Psoas muscle (tissue), 8 donors: Measurements from ENCODE around the gene TOMM40L. TPM values are rescaled to one million over a fixed set of nuclear protein-coding genes. Genes with fewer than 3 reads are reported as not detected.
"Not testable (repeated sequence)": the region's sequence is repeated elsewhere in the genome, so short reads cannot be mapped to it uniquely, and the experiment has no call there.

Source experiments
- ATAC-seq, 4 donors: fragments of 200-7000 bp; cut with Tn5 transposase; one replicate each; pipeline ENCODE4 v1.9.1; 2020; ENCODE audit warnings: moderate library complexity in 3 of 4, mild to moderate bottlenecking in 2 of 4
- DNase-seq, 2 donors: peaks; one replicate each; pipeline ENCODE4 v3.0.0-alpha.2; 2020
- H3K27ac ChIP-seq: fragments of 200-600 bp; one replicate; pipeline ENCODE4 v1.8.0; 2022
- H3K27me3 ChIP-seq, 3 donors: fragments of 200-600 bp in 1 of 3; one replicate each; pipeline versions ENCODE4 v1.6.1 to v1.8.0; 2013 to 2022; ENCODE audit warnings: low read length in 2 of 3, mild to moderate bottlenecking in 2 of 3, moderate library complexity in 1 of 3; ENCODE audit not compliant: insufficient read depth in 3 of 3
- H3K36me3 ChIP-seq, 2 donors: fragments of 200-600 bp in 1 of 2; one replicate each; pipeline versions ENCODE4 v1.6.1 to v1.8.0; 2013 to 2022; ENCODE audit warnings: low read depth in 1 of 2, mild to moderate bottlenecking in 1 of 2, moderate library complexity in 1 of 2; ENCODE audit not compliant: insufficient read depth in 1 of 2
- H3K4me1 ChIP-seq: fragments of 200-600 bp; one replicate; pipeline ENCODE4 v1.8.0; 2022
- H3K4me3 ChIP-seq: fragments of 200-600 bp; one replicate; pipeline ENCODE4 v1.8.0; 2022; ENCODE audit warnings: mild to moderate bottlenecking
- H3K9me3 ChIP-seq: fragments of 200-600 bp; one replicate; pipeline ENCODE4 v1.8.0; 2022
- CTCF ChIP-seq: fragments of 200-600 bp; IDR thresholded peaks from one replicate; pipeline ENCODE4 v1.8.0; 2022; ENCODE audit warnings: antibody characterized with exemption
- WGBS, 3 donors: extraction: QIAGEN DNeasy Blood & Tissue Kit; methylation state at CpG; one replicate each; pipeline versions ENCODE4 v1.1.6 to v1.1.7; 2013; 5-methylcytosine and 5-hydroxymethylcytosine counted together
- intact Hi-C, 2 donors: fragments of 100-400 bp; cut with DNase I; formaldehyde crosslinking; loops; one replicate each; pipeline versions ENCODE4 v1.11.0 to v1.14.2; 2022
- polyA plus RNA-seq, 3 donors: library from polyadenylated mRNA; stranded (reverse); fragments of 200-250 nt; gene quantifications; one replicate each; pipeline ENCODE4 v1.2.3, GENCODE V29; 2013
- total RNA-seq, 4 donors: library from RNA; stranded (reverse); fragmentation: NEBNext Ultra II Directional in 2 of 4; extraction: Animal tissue kit (Norgen Biotek cat#: 25700) in 2 of 4; gene quantifications; one replicate each; pipeline versions ENCODE4 v1.2.1 to v1.2.4, GENCODE V29; 2021 to 2023
- donor health status: healthy with polysubstance abuse.
- donor health status: DM: no; HTN: no; CAD: no; lungs with moderate emphysema.
- donor health status: Bipolar disorder and iron deficiency.
- donor health status: healthy.
- donor health status: DM: yes; HTN: yes; CAD: no.
- donor health status: DM: no; HTN: no; CAD: no.
- donor health status: DM: no; HTN: no; CAD: no.
- donor health status: DM: yes; HTN: yes; CAD: no.

TOMM40L gene
- total and polyA plus RNA-seq, 7 donors = 10.0 to 39.2 (median 27.9) TPM

GRCh38 chr1:161242313-161242712 lies 16.5 kb downstream of the TOMM40L start:
- H3K4me3 ChIP-seq = no peak overlapping the region
- 82 to 86% (median 83%) methylated on average over 2 of the region's 2 CpGs for WGBS, 3 donors
- DNase-seq = no peak
- H3K36me3 ChIP-seq = no peaks in the 10 kb centered on the region
- no peak for TF ChIP-seq CTCF
- intact Hi-C loops = no loop called here
- ATAC-seq = no peak
- H3K27ac ChIP-seq = no peak overlapping the region
- no peaks in the 10 kb centered on the region for H3K9me3 ChIP-seq
- no peaks in the 10 kb centered on the region for H3K4me1 ChIP-seq
- H3K27me3 ChIP-seq = peaks cover 0 to 3% (median 0%) of the 10 kb centered on the region in 3 donors

GRCh38 chr1:161244888-161245287 lies 19.0 kb downstream of the TOMM40L start:
- H3K36me3 ChIP-seq = no peaks in the 10 kb centered on the region
- WGBS, 3 donors = 85 to 91% (median 87%) methylated on average over 4 of the region's 4 CpGs
- H3K9me3 ChIP-seq = no peaks in the 10 kb centered on the region
- no peaks in the 10 kb centered on the region for H3K4me1 ChIP-seq
- TF ChIP-seq CTCF = no peak
- ATAC-seq = no peak
- no peak overlapping the region for H3K27ac ChIP-seq
- H3K27me3 ChIP-seq = no peaks in the 10 kb centered on the region
- no peak overlapping the region for H3K4me3 ChIP-seq
- DNase-seq = no peak
- intact Hi-C loops = no loop called here

- intact Hi-C loops, H3K27me3 ChIP-seq, H3K4me3 ChIP-seq, H3K4me1 ChIP-seq, H3K36me3 ChIP-seq, H3K9me3 ChIP-seq, DNase-seq, H3K27ac ChIP-seq, ATAC-seq: not testable (repeated sequence)
- 76 to 80% (median 80%) methylated on average over 5 of the region's 5 CpGs for WGBS, 3 donors
These were observed 24.2 kb downstream of the TOMM40L start for GRCh38 chr1:161250100-161250499.

GRCh38 chr1:161250829-161251228 lies 25.0 kb downstream of the TOMM40L start:
- Histone ChIP-seq H3K4me3 (no peak overlapping the region), H3K36me3 (no peaks in the 10 kb centered on the region), H3K27ac (no peak overlapping the region), H3K27me3 (no peaks in the 10 kb centered on the region), H3K9me3 (no peaks in the 10 kb centered on the region), H3K4me1 (no peaks in the 10 kb centered on the region)
- WGBS, 3 donors = 67 to 86% (median 70%) methylated on average over 7 of the region's 7 CpGs
- no peak for ATAC-seq
- DNase-seq = no peak
- intact Hi-C loops = no loop called here
- no peak for TF ChIP-seq CTCF

- Histone ChIP-seq H3K27me3 (no peaks in the 10 kb centered on the region), H3K4me1 (no peaks in the 10 kb centered on the region), H3K9me3 (peaks cover under 1% of the 10 kb centered on the region), H3K36me3 (no peaks in the 10 kb centered on the region), H3K4me3 (no peak overlapping the region), H3K27ac (no peak overlapping the region)
- TF ChIP-seq CTCF = no peak
- intact Hi-C loops = no loop called here
- ATAC-seq = no peak
- DNase-seq = no peak
- 88 to 96% (median 90%) methylated on average over 8 of the region's 8 CpGs for WGBS, 3 donors
These were observed 25.7 kb downstream of the TOMM40L start for GRCh38 chr1:161251579-161251978.

- intact Hi-C loops = not testable (repeated sequence)
These were observed 29.4 kb downstream of the TOMM40L start for GRCh38 chr1:161255302-161255701.

GRCh38 chr1:161255955-161256520 lies 30.2 kb downstream of the TOMM40L start:
- ATAC-seq, H3K27ac ChIP-seq, DNase-seq, H3K4me1 ChIP-seq, H3K9me3 ChIP-seq, H3K36me3 ChIP-seq, intact Hi-C loops, H3K4me3 ChIP-seq: not testable (repeated sequence)
- 89 to 91% (median 89%) methylated on average over 4 of the region's 4 CpGs for WGBS, 3 donors
- peaks cover 3 to 36% (median 17%) of the 10 kb centered on the region in 3 donors for H3K27me3 ChIP-seq

More at GRCh38 chr1:161255302-161255701, 29.4 kb downstream of the TOMM40L start:
- not testable (repeated sequence) for H3K9me3 ChIP-seq, H3K36me3 ChIP-seq, H3K4me3 ChIP-seq, DNase-seq, H3K4me1 ChIP-seq, H3K27ac ChIP-seq, ATAC-seq
- WGBS, 3 donors = 71 to 80% (median 77%) methylated on average over 5 of the region's 5 CpGs
- peaks cover 2 to 32% (median 14%) of the 10 kb centered on the region in 3 donors for H3K27me3 ChIP-seq

GRCh38 chr1:161257109-161257508 lies 31.2 kb downstream of the TOMM40L start:
- H3K27ac ChIP-seq, H3K36me3 ChIP-seq, ATAC-seq, DNase-seq, H3K4me1 ChIP-seq, H3K9me3 ChIP-seq, H3K4me3 ChIP-seq, intact Hi-C loops: not testable (repeated sequence)
- WGBS, 3 donors = 94 to 97% (median 95%) methylated on average over 5 of the region's 5 CpGs
- H3K27me3 ChIP-seq = peaks cover 3 to 37% (median 17%) of the 10 kb centered on the region in 3 donors
